ENCODE measurements around the gene AOPEP.

AOPEP gene

GRCh38 chr9:95030920-95031642, 304.6 kb downstream of the AOPEP start:
- H3K27ac ChIP-seq, result no peak overlapping the region
- no peak for TF ChIP-seq CTCF (conservative IDR thresholded peaks at IDR 0.05)
- no peak for TF ChIP-seq ZFX (IDR thresholded peaks at IDR 0.05)

GRCh38 chr9:95031711-95032461, 305.4 kb downstream of the AOPEP start:
- H3K27ac ChIP-seq, result no peak overlapping the region
- TF ChIP-seq CTCF (conservative IDR thresholded peaks at IDR 0.05) (no peak), ZFX (IDR thresholded peaks at IDR 0.05) (no peak)

GRCh38 chr9:95032580-95033341, 306.3 kb downstream of the AOPEP start:
- no peak for TF ChIP-seq ZFX (IDR thresholded peaks at IDR 0.05)
- TF ChIP-seq CTCF (conservative IDR thresholded peaks at IDR 0.05), result no peak
- no peak overlapping the region for H3K27ac ChIP-seq

GRCh38 chr9:95035846-95036245, 309.3 kb downstream of the AOPEP start:
- no peak overlapping the region for H3K27ac ChIP-seq

GRCh38 chr9:95036676-95037075, 310.2 kb downstream of the AOPEP start:
- H3K27ac ChIP-seq, result no peak overlapping the region
- TF ChIP-seq ZFX (IDR thresholded peaks at IDR 0.05) (no peak), CTCF (conservative IDR thresholded peaks at IDR 0.05) (no peak)

More at GRCh38 chr9:95035846-95036245, 309.3 kb downstream of the AOPEP start:
- TF ChIP-seq CTCF (conservative IDR thresholded peaks at IDR 0.05) (no peak), ZFX (IDR thresholded peaks at IDR 0.05) (no peak)

GRCh38 chr9:95037789-95038521, 311.5 kb downstream of the AOPEP start:
- H3K27ac ChIP-seq, result no peak overlapping the region

More at GRCh38 chr9:95037789-95038521, 311.5 kb downstream of the AOPEP start:
- TF ChIP-seq ZFX (IDR thresholded peaks at IDR 0.05) (no peak), CTCF (conservative IDR thresholded peaks at IDR 0.05) (no peak)
